K562 (cell line): Measurements from ENCODE around the gene ZNF385C. TPM values are rescaled to one million over a fixed set of nuclear protein-coding genes. Genes with fewer than 3 reads are reported as not detected.

Experiments used
- ATAC-seq: fragments of 200-7000 bp; cut with Tn5 transposase; 3 replicates; pipeline ENCODE4 v1.9.1; 2020; ENCODE audit warnings: moderate library complexity
- BruUV-seq: library from RNA; stranded (reverse); fragments of 400-500 nt; replicated peaks from 2 replicates; lab custom pipeline; 2021; lab: Mats Ljungman, UMichigan
- CTCF ChIA-PET: fragments of 300-600 bp; formaldehyde crosslinking; extraction: SDS; loops from one replicate; lab custom pipeline; 2021; ENCODE audit warnings: low intra/inter-chr PET ratio; lab: Yijun Ruan, JAX
- POLR2A ChIA-PET: fragments of 300-600, 350-650 bp; sonication (Branson Sonifier 250); formaldehyde crosslinking; extraction: SDS; loops from one replicate; lab custom pipeline; 2021; ENCODE audit warnings: antibody characterized with exemption, inconsistent platforms; lab: Yijun Ruan, JAX
- DNase-seq, 4 experiments: peaks; one replicate each; pipeline versions ENCODE4 v3.0.0 to v3.0.0-alpha.2; 2011 to 2018; ENCODE audit warnings: low spot score in 3 of 4, mixed read lengths in 3 of 4; ENCODE audit errors: extremely low read depth in 1 of 4
- FAIRE-seq: peaks from 2 replicates; lab custom pipeline; 2011; peaks lifted over from hg19 to GRCh38; lab: Jason Lieb, UNC
- H2AFZ ChIP-seq: 2 replicates; pipeline ENCODE4 v1.6.0; 2011; ENCODE audit warnings: low read depth, low read length, control low read depth, inconsistent platforms
- H3K27ac ChIP-seq: fragments of 200-600 bp; 3 replicates; pipeline ENCODE4 v1.8.0; 2011; ENCODE audit warnings: low read depth, mild to moderate bottlenecking, control low read depth, inconsistent platforms, low read length, moderate library complexity, mixed read lengths; ENCODE audit errors: extremely low read depth
- H3K27me3 ChIP-seq, 2 experiments: fragments of 300-600 bp in 1 of 2; 2 replicates in 1 of 2; 3 replicates in 1 of 2; pipeline versions ENCODE4 v1.6.0 to v1.8.0; 2011; ENCODE audit warnings: inconsistent platforms in 2 of 2, low read length in 2 of 2, mild to moderate bottlenecking in 1 of 2, mixed read lengths in 1 of 2, moderate library complexity in 1 of 2; ENCODE audit not compliant: control insufficient read depth in 2 of 2, insufficient read depth in 2 of 2
- H3K36me3 ChIP-seq: fragments of 300-600 bp; 3 replicates; pipeline ENCODE4 v1.8.0; 2011; ENCODE audit warnings: mild to moderate bottlenecking, low read length, inconsistent platforms; ENCODE audit not compliant: control insufficient read depth, insufficient read depth
- H3K4me1 ChIP-seq, 2 experiments: fragments of 200-600 bp in 1 of 2; replicated peaks in 1 of 2; 2 replicates in 1 of 2; 3 replicates in 1 of 2; pipeline versions ENCODE4 v1.5.1 to v1.8.0; 2011; ENCODE audit warnings: inconsistent platforms in 2 of 2, low read length in 2 of 2, mild to moderate bottlenecking in 1 of 2, mixed read lengths in 1 of 2, moderate library complexity in 1 of 2; ENCODE audit not compliant: control insufficient read depth in 2 of 2, insufficient read depth in 2 of 2
- H3K4me2 ChIP-seq: 2 replicates; pipeline ENCODE4 v1.6.1; 2011; ENCODE audit warnings: low read length, control low read depth, inconsistent platforms, mixed read lengths; ENCODE audit not compliant: insufficient read depth
- H3K4me3 ChIP-seq: fragments of 200-600 bp; sonication (generic), shearing (Covaris generic); 2 replicates; pipeline ENCODE4 v1.5.1; 2016; ENCODE audit warnings: control low read depth, inconsistent platforms
- H3K79me2 ChIP-seq: fragments of 200-600 bp; 3 replicates; pipeline ENCODE4 v1.8.0; 2011; ENCODE audit warnings: low read length, inconsistent platforms; ENCODE audit not compliant: control insufficient read depth, insufficient read depth
- H3K9ac ChIP-seq, 2 experiments: 2 replicates each; pipeline versions ENCODE4 v1.6.0 to v1.6.1; 2011; ENCODE audit warnings: low read depth in 2 of 2, low read length in 2 of 2, control low read depth in 1 of 2, inconsistent platforms in 1 of 2, mild to moderate bottlenecking in 1 of 2, mixed read lengths in 1 of 2; ENCODE audit not compliant: insufficient read depth in 1 of 2
- H3K9me1 ChIP-seq: one replicate; pipeline ENCODE4 v1.6.0; 2011; ENCODE audit warnings: inconsistent platforms, mild to moderate bottlenecking, low read length, moderate library complexity; ENCODE audit not compliant: control insufficient read depth, insufficient read depth
- H3K9me3 ChIP-seq: replicated peaks from 2 replicates; pipeline ENCODE4 v1.5.1; 2011; ENCODE audit warnings: low read depth, low read length, inconsistent platforms; ENCODE audit not compliant: control insufficient read depth, insufficient read depth
- H4K20me1 ChIP-seq: replicated peaks from 2 replicates; pipeline ENCODE4 v1.6.1; 2011; ENCODE audit warnings: low read length, inconsistent platforms, mixed read lengths; ENCODE audit not compliant: control insufficient read depth, insufficient read depth
- BHLHE40 ChIP-seq: IDR thresholded peaks from 2 replicates; pipeline ENCODE4 v1.6.1; 2011; ENCODE audit warnings: low read length, improper control_type of control experiment
- HDAC3 ChIP-seq: fragments of 450-650 bp; IDR thresholded peaks from 2 replicates; pipeline ENCODE4 v1.6.1; 2018; ENCODE audit warnings: borderline replicate concordance, mild to moderate bottlenecking, moderate library complexity; ENCODE audit not compliant: partially characterized antibody
- MECOM ChIP-seq: fragments of 250-450 bp; sonication (Bioruptor Pico); IDR thresholded peaks from 2 replicates; pipeline ENCODE4 v1.8.0; 2022; ENCODE audit warnings: inconsistent platforms
- ZNF140 ChIP-seq: fragments of 250-450 bp; sonication (Bioruptor Pico); IDR thresholded peaks from 2 replicates; pipeline ENCODE4 v1.8.0; 2021; ENCODE audit warnings: moderate library complexity, mild to moderate bottlenecking, inconsistent platforms
- WGBS: fragments of 100-300 bp; shearing (Covaris generic); methylation state at CpG from one replicate; pipeline ENCODE4 v1.1.6; 2016; ENCODE audit warnings: low coverage, mixed read lengths; ENCODE audit not compliant: insufficient coverage; ENCODE audit errors: missing lambda C conversion rate; 5-methylcytosine and 5-hydroxymethylcytosine counted together
- in situ Hi-C: fragments of 300-500 bp; cut with MboI; formaldehyde crosslinking; loops from 4 replicates; pipeline ENCODE4 v1.15.0; 2018; ENCODE audit warnings: inconsistent platforms, mixed read lengths
- intact Hi-C: fragments of 100-400 bp; cut with micrococcal nuclease; formaldehyde crosslinking; loops from 2 replicates; pipeline ENCODE4 v1.14.2; 2022
- polyA plus RNA-seq, 8 experiments: library from polyadenylated mRNA; depleted of rRNA in 4 of 8; stranded (reverse) in 5 of 8; unstranded in 3 of 8; fragments of >200 nt; fragmentation: Nextera tagmentation in 2 of 8; fragmentation: Illumina TruSeq in 1 of 8; extraction: Ambion mirVana in 2 of 8; extraction: Trizol in 1 of 8; gene quantifications; 2 replicates each; pipeline versions ENCODE4 v1.2.1 to v1.2.3, GENCODE V29; 2011 to 2014; ENCODE audit warnings: inconsistent platforms in 1 of 8, missing spikeins in 1 of 8
- total RNA-seq, 7 experiments: library from RNA; depleted of rRNA in 6 of 7; stranded (reverse); fragments of >200 nt in 6 of 7; fragmentation: Illumina TruSeq in 2 of 7; extraction: Trizol in 2 of 7; gene quantifications; 2 replicates each; pipeline versions ENCODE4 v1.2.1 to v1.2.3, GENCODE V29; 2011 to 2021; ENCODE audit warnings: low replicate concordance in 1 of 7

ZNF385C gene
- total and polyA plus RNA-seq, 9 of the 15 experiments (the other 6 are each of a cell fraction or from before 2014, with no cell fraction given) = 0.03 to 0.35 (median 0.18) TPM; not detected in 1

GRCh38 chr17:42104264-42104663, 6.0 kb upstream of the ZNF385C start:
- no peak for ATAC-seq
- no peak for FAIRE-seq
- Histone ChIP-seq H3K36me3 (no peaks in the 10 kb centered on the region), H3K4me3 (no peak overlapping the region), H3K27me3 (no peaks in the 10 kb centered on the region), H3K9me3 (no peaks in the 10 kb centered on the region), H3K27ac (no peak overlapping the region), H4K20me1 (no peaks in the 10 kb centered on the region), H2AFZ (no peak overlapping the region), H3K9me1 (no peaks in the 10 kb centered on the region), H3K4me1 (peaks cover 14 to 42% of the 10 kb centered on the region in 2 experiments; a peak in 4 of 5 replicates), H3K79me2 (no peaks in the 10 kb centered on the region)
- no TSS peak for BruUV-seq
- WGBS = 12% methylated on average over 3 of the region's 3 CpGs
- ChIA-PET POLR2A (interaction anchor here (1.0 to 1.2 kb wide), 2 partner anchors 12 to 415 kb away, joined by 3 to 4 read pairs; no protein-coding TSS in a partner anchor), CTCF (no interaction called here)
- intact Hi-C loops = no loop called here
- TF ChIP-seq MECOM (CRISPR knock-in tag) (peak; percentile 55; the same call in 1 of the 2 replicates), HDAC3 (no peak), BHLHE40 (peak; percentile 53; the same call in 1 of the 2 replicates), ZNF140 (CRISPR knock-in tag) (no peak)
- TF ChIP-seq, all 486 proteins: peak for 2
- in situ Hi-C loops = loop anchor here (25.0 kb wide), 1 partner anchor 367 kb away; the partner anchor contains the start of gene HAP1
- H3K9ac ChIP-seq = peak overlapping the region in 1 of 2 experiments; percentile 20; a peak in 1 of 4 replicates
- H3K4me2 ChIP-seq = no peak overlapping the region
- DNase-seq = no peak
